Measurements from ENCODE around the gene CSTF1. TPM values are rescaled to one million over a fixed set of nuclear protein-coding genes. Genes with fewer than 3 reads are reported as not detected.

CSTF1 gene
- total RNA-seq, 1 experiment from 2014 or later, result 44.5 TPM

- POLR2A ChIA-PET, result no interaction called here
- no peak overlapping the region for H3K4me3 ChIP-seq (replicated peaks in 1 of 2; ENCODE audit: low read depth in 1 of 2, low read length in 2 of 2)
- H3K79me2 ChIP-seq (ENCODE audit: insufficient read depth, low read length), result no peaks in the 10 kb centered on the region
- CTCF ChIA-PET, result no interaction called here
- H3K9ac ChIP-seq (ENCODE audit: low read length), result no peak overlapping the region
- H3K9me3 ChIP-seq (ENCODE audit: control insufficient read depth in 1 of 2, insufficient read depth in 1 of 2, low read depth in 1 of 2, low read length in 2 of 2), result no peaks in the 10 kb centered on the region
- no peaks in the 10 kb centered on the region for H3K9me2 ChIP-seq (ENCODE audit: insufficient read depth)
- no peaks in the 10 kb centered on the region for H3K27me3 ChIP-seq (ENCODE audit: insufficient read depth, low read length)
- no peaks in the 10 kb centered on the region for H4K20me1 ChIP-seq (ENCODE audit: insufficient read depth)
- no TSS peak for BruUV-seq (replicated peaks)
- RAD21 ChIA-PET (ENCODE audit: low non-redundant PET in 1 of 2, low total read pairs in 2 of 2, uncharacterized antibody in 2 of 2, unreplicated experiment in 2 of 2), result no interaction called here
- DNase-seq (ENCODE audit: low read depth, low spot score), result no peak
- intact Hi-C loops (cut with micrococcal nuclease), result no loop called here
- no peak overlapping the region for H3K4me2 ChIP-seq (ENCODE audit: low read length)
- H2AFZ ChIP-seq (ENCODE audit: low read depth, low read length, poor library complexity, severe bottlenecking), result no peak overlapping the region
- no peak for TF ChIP-seq ZBTB33 (IDR thresholded peaks at IDR 0.05; ENCODE audit: extremely low read depth, insufficient replicate concordance, low read length)
- no peak for TF ChIP-seq JUND (IDR thresholded peaks at IDR 0.05)
- no peak for TF ChIP-seq EGR1 (IDR thresholded peaks at IDR 0.05; ENCODE audit: low read depth)
- no peak for TF ChIP-seq SP1 (IDR thresholded peaks at IDR 0.05; ENCODE audit: low read depth)
- TF ChIP-seq POLR2AphosphoS5 (IDR thresholded peaks at IDR 0.05; ENCODE audit: low read depth, low read length), result no peak
- TF ChIP-seq ZFX (IDR thresholded peaks at IDR 0.05), result no peak
- TF ChIP-seq SRF (IDR thresholded peaks at IDR 0.05; ENCODE audit: low read depth), result no peak
- no peak for TF ChIP-seq CTCF (IDR thresholded peaks at IDR 0.05 in 2 of 3, conservative IDR thresholded peaks at IDR 0.05 in 1 of 3; ENCODE audit: borderline replicate concordance in 1 of 3, insufficient read depth in 1 of 3, low read depth in 2 of 3, low read length in 2 of 3)
- TF ChIP-seq YY1 (IDR thresholded peaks at IDR 0.05; ENCODE audit: extremely low read depth, insufficient replicate concordance, low read depth, low read length), result no peak
- TF ChIP-seq ELF1 (IDR thresholded peaks at IDR 0.05; ENCODE audit: borderline replicate concordance, low read depth), result no peak
- TF ChIP-seq TCF7L2 (IDR thresholded peaks at IDR 0.05; ENCODE audit: borderline replicate concordance, extremely low read depth, insufficient read depth, insufficient read length), result no peak
- TF ChIP-seq RAD21 (IDR thresholded peaks at IDR 0.05; ENCODE audit: low read depth), result no peak
- TF ChIP-seq FOSL1 (IDR thresholded peaks at IDR 0.05; ENCODE audit: low read depth), result no peak
- no peak for TF ChIP-seq REST (IDR thresholded peaks at IDR 0.05; ENCODE audit: low read depth)
- TF ChIP-seq MAX (IDR thresholded peaks at IDR 0.05), result no peak
- TF ChIP-seq CBX3 (IDR thresholded peaks at IDR 0.05; ENCODE audit: low read depth), result no peak
- no peak for TF ChIP-seq POLR2A (IDR thresholded peaks at IDR 0.05; ENCODE audit: borderline replicate concordance, extremely low read depth, insufficient read depth, insufficient read length)
- ATAC-seq, result no peak
- H3K36me3 ChIP-seq (ENCODE audit: control insufficient read depth in 1 of 2, insufficient read depth in 2 of 2, low read length in 2 of 2), result no peaks in the 10 kb centered on the region
- H3K27ac ChIP-seq (ENCODE audit: low read depth, low read length), result no peak overlapping the region
- H3K4me1 ChIP-seq (ENCODE audit: control insufficient read depth in 1 of 2, insufficient read depth in 2 of 2, low read length in 2 of 2), result no peaks in the 10 kb centered on the region
Measured at GRCh38 chr20:56449459-56449858, 57.0 kb downstream of the CSTF1 start.
